Tracheal epithelial cell (primary cell): ENCODE measurements around the gene TPH1. TPM values are rescaled to one million over a fixed set of nuclear protein-coding genes. Genes with fewer than 3 reads are reported as not detected.

Experiments
- total RNA-seq: library from RNA; depleted of rRNA; stranded (reverse); fragments of >200 nt; gene quantifications from 2 replicates; pipeline ENCODE4 v1.2.1, GENCODE V29; 2014

TPH1 gene
- under 0.01 TPM in 2 replicates for total RNA-seq

GRCh38 chr11:18046116-18046777 lies at the start of gene TPH1:
Gene TPH1, minus strand, starts transcription at chr11:18046269. Its CDS starts 5,507 bp downstream, at chr11:18040762.

GRCh38 chr11:18012906-18013781 lies 32.9 kb downstream of the TPH1 start, which contains the start of gene SERGEF:
Gene SERGEF, minus strand, starts transcription at chr11:18013047. Its CDS starts 37 bp downstream, at chr11:18013010.

Other genes with a start within 250 kb of the TPH1 start
- gene SERGEF, start 33.2 kb downstream of the TPH1 start, total RNA-seq, result 25.3 and 26.2 TPM in 2 replicates
- gene SAAL1, start 59.8 kb upstream of the TPH1 start, total RNA-seq, result 13.0 and 15.3 TPM in 2 replicates
- gene MRGPRX3, start 86.3 kb upstream of the TPH1 start, total RNA-seq, result 2.4 TPM in 1 of 2 replicates, not detected in the other
- not detected in 2 replicates for gene MRGPRX4, start 126.6 kb upstream of the TPH1 start, total RNA-seq
- 1.9 TPM in 1 of 2 replicates, not detected in the other for gene SAA4, start 190.5 kb upstream of the TPH1 start, total RNA-seq
- 2.1 and 54.2 TPM in 2 replicates for gene SAA2, start 202.4 kb upstream of the TPH1 start, total RNA-seq
- 3.2 and 53.7 TPM in 2 replicates for gene SAA1, start 220.0 kb upstream of the TPH1 start, total RNA-seq